Activated CD4-positive, alpha-beta T cell treated with anti-CD3 and anti-CD28 coated beads, Interleukin-2, amount 10 ng/mL, durations not matched to agents 7 days and 5 days (primary cell): ENCODE data around the gene ARHGAP25. TPM values are rescaled to one million over a fixed set of nuclear protein-coding genes. Genes with fewer than 3 reads are reported as not detected.

Experiments
- CTCF ChIA-PET: fragments of 350-600 bp; sonication (Branson Sonifier 250); formaldehyde crosslinking; loops from one replicate; lab custom pipeline; 2021; ENCODE audit warnings: antibody characterized with exemption; lab: Charles Lee
- POLR2A ChIA-PET: fragments of 350-600 bp; sonication (Branson Sonifier 250); formaldehyde crosslinking; loops from one replicate; lab custom pipeline; 2021; ENCODE audit warnings: antibody characterized with exemption; lab: Charles Lee
- DNase-seq: peaks from one replicate; pipeline ENCODE4 v3.0.0-alpha.2; 2020
- H3K27ac Mint-ChIP-seq: one replicate; pipeline ENCODE4 v1.8.0; 2021; ENCODE audit warnings: mild to moderate bottlenecking, moderate library complexity, mixed read lengths
- H3K27me3 Mint-ChIP-seq: one replicate; pipeline ENCODE4 v1.8.0; 2021; ENCODE audit warnings: mixed read lengths
- H3K36me3 Mint-ChIP-seq: one replicate; pipeline ENCODE4 v1.8.0; 2021; ENCODE audit warnings: low read depth, mixed read lengths
- H3K4me1 Mint-ChIP-seq: one replicate; pipeline ENCODE4 v1.8.0; 2021; ENCODE audit warnings: mixed read lengths
- H3K4me3 Mint-ChIP-seq: one replicate; pipeline ENCODE4 v1.8.0; 2021; ENCODE audit warnings: mild to moderate bottlenecking, moderate library complexity, mixed read lengths
- H3K9me3 Mint-ChIP-seq: one replicate; pipeline ENCODE4 v1.8.0; 2021; ENCODE audit warnings: mixed read lengths
- total RNA-seq, 2 experiments: library from RNA; stranded (reverse); gene quantifications; one replicate each; pipeline ENCODE4 v1.2.3, GENCODE V29; 2021

Gene ARHGAP25
- total RNA-seq, 2 experiments from 2014 or later: 94.9 to 97.8 TPM

- Mint-ChIP-seq H3K27ac (peak overlapping the region; percentile 87), H3K36me3 (peaks cover 47% of the 10 kb centered on the region), H3K9me3 (peaks cover 10% of the 10 kb centered on the region), H3K27me3 (no peaks in the 10 kb centered on the region), H3K4me3 (peak overlapping the region; percentile 0), H3K4me1 (peaks cover 86% of the 10 kb centered on the region)
- POLR2A ChIA-PET: interaction anchor here (0.7 to 1.4 kb wide), 3 partner anchors 10 to 116 kb away, joined by 3 to 5 read pairs (median 3); no protein-coding TSS in a partner anchor
- CTCF ChIA-PET: interaction anchor here (0.6 to 2.6 kb wide), 5 partner anchors 10 to 611 kb away, joined by 3 to 17 read pairs (median 4); no protein-coding TSS in a partner anchor
- no peak for DNase-seq
These were observed 27.5 kb downstream of the ARHGAP25 start for GRCh38 chr2:68762100-68762499.

- peaks cover 89% of the 10 kb centered on the region for H3K4me1 Mint-ChIP-seq
These were observed 28.1 kb downstream of the ARHGAP25 start for GRCh38 chr2:68762665-68763064.

GRCh38 chr2:68764041-68764805, 29.6 kb downstream of the ARHGAP25 start:
- Mint-ChIP-seq H3K27me3 (no peaks in the 10 kb centered on the region), H3K27ac (peak overlapping the region; percentile 99), H3K4me3 (peak overlapping the region; percentile 77), H3K36me3 (peaks cover 34% of the 10 kb centered on the region), H3K4me1 (peaks cover 90% of the 10 kb centered on the region), H3K9me3 (no peaks in the 10 kb centered on the region)
- ChIA-PET POLR2A (interaction anchor here (1.0 kb wide), 1 partner anchor 15 kb away, joined by 4 read pairs; no protein-coding TSS in a partner anchor), CTCF (interaction anchor here (0.6 to 1.6 kb wide), 9 partner anchors 10 to 180 kb away, joined by 3 to 7 read pairs (median 3); no protein-coding TSS in a partner anchor)
- DNase-seq: no peak

More at GRCh38 chr2:68762665-68763064, 28.1 kb downstream of the ARHGAP25 start:
- CTCF ChIA-PET: interaction anchor here (0.8 to 2.6 kb wide), 4 partner anchors 11 to 162 kb away, joined by 4 to 17 read pairs (median 4); no protein-coding TSS in a partner anchor
- Mint-ChIP-seq H3K36me3 (peaks cover 41% of the 10 kb centered on the region), H3K27me3 (no peaks in the 10 kb centered on the region), H3K4me3 (peak overlapping the region; percentile 45), H3K9me3 (peaks cover 6% of the 10 kb centered on the region), H3K27ac (peak overlapping the region; percentile 87)
- DNase-seq: no peak
- POLR2A ChIA-PET: interaction anchor here (0.6 to 1.4 kb wide), 2 partner anchors 10 to 11 kb away, joined by 3 read pairs; no protein-coding TSS in a partner anchor

GRCh38 chr2:68764806-68765311, 30.2 kb downstream of the ARHGAP25 start:
- no peak for DNase-seq
- ChIA-PET CTCF (interaction anchor here (0.8 to 1.6 kb wide), 8 partner anchors 9 to 179 kb away, joined by 3 to 7 read pairs (median 4); no protein-coding TSS in a partner anchor), POLR2A (interaction anchor here (1.0 kb wide), 1 partner anchor 15 kb away, joined by 4 read pairs; no protein-coding TSS in a partner anchor)
- Mint-ChIP-seq H3K27ac (peak overlapping the region; percentile 99), H3K9me3 (no peaks in the 10 kb centered on the region), H3K4me3 (peak overlapping the region; percentile 77), H3K27me3 (no peaks in the 10 kb centered on the region), H3K4me1 (peaks cover 91% of the 10 kb centered on the region), H3K36me3 (peaks cover 36% of the 10 kb centered on the region)

- no peak for DNase-seq
- ChIA-PET POLR2A (interaction anchor here (0.6 to 0.9 kb wide), 3 partner anchors 23 to 28 kb away, joined by 3 to 6 read pairs (median 4); no protein-coding TSS in a partner anchor), CTCF (interaction anchor here (0.7 to 3.5 kb wide), 15 partner anchors 8 to 303 kb away, joined by 3 to 29 read pairs (median 4); no protein-coding TSS in a partner anchor)
- peak overlapping the region; percentile 76 for H3K4me3 Mint-ChIP-seq
- peaks cover 2% of the 10 kb centered on the region for H3K9me3 Mint-ChIP-seq
- H3K27me3 Mint-ChIP-seq: no peaks in the 10 kb centered on the region
- peaks cover 97% of the 10 kb centered on the region for H3K4me1 Mint-ChIP-seq
- H3K27ac Mint-ChIP-seq: peak overlapping the region; percentile 99
- peaks cover 41% of the 10 kb centered on the region for H3K36me3 Mint-ChIP-seq
These were observed 31.2 kb downstream of the ARHGAP25 start for GRCh38 chr2:68765739-68766375.

GRCh38 chr2:68766376-68766845, 31.8 kb downstream of the ARHGAP25 start:
- ChIA-PET CTCF (interaction anchor here (0.7 to 3.5 kb wide), 15 partner anchors 9 to 303 kb away, joined by 3 to 29 read pairs (median 4); no protein-coding TSS in a partner anchor), POLR2A (interaction anchor here (0.6 to 0.9 kb wide), 3 partner anchors 22 to 29 kb away, joined by 3 to 6 read pairs (median 4); no protein-coding TSS in a partner anchor)
- Mint-ChIP-seq H3K27me3 (no peaks in the 10 kb centered on the region), H3K27ac (peak overlapping the region; percentile 99), H3K4me1 (peaks cover 97% of the 10 kb centered on the region), H3K36me3 (peaks cover 41% of the 10 kb centered on the region), H3K4me3 (peak overlapping the region; percentile 76), H3K9me3 (peaks cover 2% of the 10 kb centered on the region)
- DNase-seq: peak; percentile 81

- DNase-seq: peak; percentile 73
- no peaks in the 10 kb centered on the region for H3K27me3 Mint-ChIP-seq
- peak overlapping the region; percentile 76 for H3K4me3 Mint-ChIP-seq
- H3K27ac Mint-ChIP-seq: peak overlapping the region; percentile 99
- H3K9me3 Mint-ChIP-seq: peaks cover 2% of the 10 kb centered on the region
- H3K36me3 Mint-ChIP-seq: peaks cover 46% of the 10 kb centered on the region
- ChIA-PET POLR2A (interaction anchor here (0.6 kb wide), 2 partner anchors 10 to 70 kb away, joined by 4 to 6 read pairs; no protein-coding TSS in a partner anchor), CTCF (interaction anchor here (0.7 to 3.5 kb wide), 8 partner anchors 10 to 158 kb away, joined by 3 to 29 read pairs (median 4); no protein-coding TSS in a partner anchor)
- peaks cover 97% of the 10 kb centered on the region for H3K4me1 Mint-ChIP-seq
These were observed 32.7 kb downstream of the ARHGAP25 start for GRCh38 chr2:68767031-68767961.

GRCh38 chr2:68767996-68768395, 33.4 kb downstream of the ARHGAP25 start:
- DNase-seq: no peak
- Mint-ChIP-seq H3K36me3 (peaks cover 53% of the 10 kb centered on the region), H3K4me1 (peaks cover 98% of the 10 kb centered on the region), H3K27me3 (no peaks in the 10 kb centered on the region), H3K4me3 (peak overlapping the region; percentile 76), H3K27ac (peak overlapping the region; percentile 99), H3K9me3 (peaks cover 2% of the 10 kb centered on the region)
- ChIA-PET CTCF (interaction anchor here (0.7 to 3.5 kb wide), 6 partner anchors 9 to 71 kb away, joined by 3 to 29 read pairs (median 4); no protein-coding TSS in a partner anchor), POLR2A (interaction anchor here (0.6 kb wide), 2 partner anchors 9 to 69 kb away, joined by 4 to 6 read pairs; no protein-coding TSS in a partner anchor)

- Mint-ChIP-seq H3K9me3 (peaks cover 2% of the 10 kb centered on the region), H3K4me3 (peak overlapping the region; percentile 76), H3K27me3 (no peaks in the 10 kb centered on the region), H3K4me1 (peaks cover 99% of the 10 kb centered on the region), H3K36me3 (peaks cover 58% of the 10 kb centered on the region), H3K27ac (peak overlapping the region; percentile 99)
- no peak for DNase-seq
- POLR2A ChIA-PET: no interaction called here
- CTCF ChIA-PET: interaction anchor here (0.9 to 3.5 kb wide), 3 partner anchors 11 to 70 kb away, joined by 3 to 29 read pairs (median 4); no protein-coding TSS in a partner anchor
These were observed 33.9 kb downstream of the ARHGAP25 start for GRCh38 chr2:68768461-68768860.

- H3K36me3 Mint-ChIP-seq: peaks cover 62% of the 10 kb centered on the region
- H3K4me1 Mint-ChIP-seq: peaks cover 99% of the 10 kb centered on the region
- CTCF ChIA-PET: interaction anchor here (0.9 to 3.5 kb wide), 2 partner anchors 11 to 16 kb away, joined by 3 to 29 read pairs; no protein-coding TSS in a partner anchor
- H3K27ac Mint-ChIP-seq: peak overlapping the region; percentile 99
- H3K9me3 Mint-ChIP-seq: peaks cover 2% of the 10 kb centered on the region
- DNase-seq: no peak
- POLR2A ChIA-PET: no interaction called here
- no peaks in the 10 kb centered on the region for H3K27me3 Mint-ChIP-seq
- peak overlapping the region; percentile 76 for H3K4me3 Mint-ChIP-seq
These were observed 34.3 kb downstream of the ARHGAP25 start for GRCh38 chr2:68768951-68769350.
